Embryonic facial prominence (tissue), 1 donor: ENCODE data around the gene SCAF4.

Experiments
- DNase-seq: peaks from one replicate; pipeline ENCODE4 v3.0.0-alpha.2; 2016; ENCODE audit errors: extremely low spot score

Gene SCAF4

GRCh38 chr21:31713115-31713514 is 18.8 kb downstream of the SCAF4 start:
- no peak for DNase-seq

- no peak for DNase-seq
Measured at GRCh38 chr21:31711745-31712285, 20.1 kb downstream of the SCAF4 start.

DNA sequence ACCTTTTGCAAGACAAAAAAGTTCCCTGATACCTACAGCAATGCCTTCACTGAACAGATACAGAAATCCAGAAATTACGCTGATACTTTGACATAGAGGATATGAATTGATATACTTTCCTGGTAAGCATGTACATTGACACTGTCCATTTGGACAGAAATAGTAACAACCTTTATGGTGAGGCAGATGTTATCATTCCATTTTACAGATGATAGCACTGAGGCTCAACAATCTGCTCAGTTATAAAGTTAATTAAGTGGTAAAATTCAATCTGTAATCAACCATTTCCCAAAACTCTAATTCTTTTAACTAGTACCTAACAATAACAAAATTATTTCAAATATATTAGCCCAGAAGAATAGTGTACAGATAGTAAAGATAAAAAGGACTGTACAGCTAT is 20.6 kb downstream of the SCAF4 start:
- DNase-seq, result no peak

GRCh38 chr21:31710586-31710985 is 21.3 kb downstream of the SCAF4 start:
- DNase-seq, result no peak

- DNase-seq, result no peak
Measured at GRCh38 chr21:31708541-31708940, 23.4 kb downstream of the SCAF4 start.

GRCh38 chr21:31707499-31707898 is 24.4 kb downstream of the SCAF4 start:
- DNase-seq, result no peak

DNA sequence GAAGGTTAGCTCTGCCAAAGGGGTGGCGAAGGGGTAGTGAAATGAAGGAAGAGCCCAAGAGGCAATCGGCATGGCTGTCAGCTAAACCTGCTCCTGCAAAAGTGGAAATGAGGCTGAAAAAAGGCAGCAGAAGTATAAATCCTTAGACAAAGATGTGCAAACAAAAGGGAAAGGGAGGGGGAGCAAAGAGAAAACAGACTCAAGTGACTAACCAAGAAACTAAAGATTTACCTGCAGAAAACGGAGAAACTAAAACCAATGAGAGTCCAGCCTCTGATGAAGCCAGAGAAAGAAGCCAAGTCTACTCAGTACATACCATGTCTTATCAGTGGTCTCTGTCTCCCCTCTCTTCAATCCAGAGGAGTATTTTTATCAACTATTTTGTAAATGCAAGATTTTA is 25.4 kb downstream of the SCAF4 start:
- no peak for DNase-seq

- DNase-seq, result no peak
Measured at GRCh38 chr21:31700040-31700439, 31.9 kb downstream of the SCAF4 start.

DNA sequence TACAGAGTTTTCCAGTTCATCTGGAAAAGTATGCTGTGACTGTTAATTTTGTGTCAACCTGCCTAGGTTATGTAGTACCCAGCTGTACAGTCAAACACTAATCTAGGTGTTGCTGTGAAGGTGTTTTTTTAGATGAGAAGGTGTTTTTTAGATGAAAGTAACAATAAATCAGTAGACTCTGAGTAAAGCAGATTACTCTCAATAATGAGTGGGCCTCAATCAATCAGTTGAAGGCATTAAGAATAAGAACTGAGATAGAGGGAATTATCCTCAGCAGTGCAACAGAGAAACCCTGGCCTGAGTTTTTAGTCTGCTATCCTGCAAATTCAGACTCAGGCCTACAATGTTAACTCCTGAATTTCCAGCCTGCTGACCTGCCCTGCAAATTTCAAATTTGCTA is 33.5 kb downstream of the SCAF4 start:
- no peak for DNase-seq

GRCh38 chr21:31696424-31696823 is 35.5 kb downstream of the SCAF4 start:
- DNase-seq, result no peak

- DNase-seq, result no peak
Measured at GRCh38 chr21:31693222-31693621, 38.7 kb downstream of the SCAF4 start.

DNA sequence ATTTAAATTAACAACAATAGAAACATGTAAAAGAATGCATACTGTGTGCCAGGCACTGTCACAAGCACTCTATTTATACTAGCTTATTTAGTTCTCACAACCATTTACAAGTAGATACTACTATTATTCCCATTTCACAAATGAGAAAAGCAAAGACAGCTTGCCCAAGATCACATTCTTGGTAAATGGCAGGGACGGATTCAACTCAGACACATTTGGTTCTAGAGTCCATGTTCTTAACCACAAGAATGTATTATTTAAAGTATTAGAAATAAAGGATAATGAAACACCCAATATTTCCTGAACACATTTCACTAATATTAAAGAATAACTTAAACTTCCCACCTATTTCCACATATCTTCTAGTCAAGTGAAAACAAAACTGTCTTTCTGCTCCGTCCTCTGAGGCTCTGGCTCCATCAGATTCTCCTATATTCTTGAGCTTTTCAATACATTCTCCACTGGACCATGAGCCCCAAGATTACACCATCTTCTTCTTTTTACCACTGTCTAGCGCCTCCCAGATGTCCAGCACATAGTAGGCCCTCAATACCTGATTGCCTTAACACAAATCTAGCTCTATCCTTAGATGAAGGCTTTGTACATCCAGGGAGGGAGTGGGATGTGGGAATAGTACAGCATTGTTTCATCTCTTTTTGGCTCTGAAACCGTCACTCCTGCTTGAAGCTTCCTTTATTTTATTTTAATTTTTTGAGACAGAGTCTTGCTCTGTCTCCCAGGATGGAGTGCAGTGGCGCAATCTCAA is 43.1 kb downstream of the SCAF4 start:
- no peak for DNase-seq

- DNase-seq, result no peak
Measured at GRCh38 chr21:31687108-31687507, 44.8 kb downstream of the SCAF4 start.

DNA sequence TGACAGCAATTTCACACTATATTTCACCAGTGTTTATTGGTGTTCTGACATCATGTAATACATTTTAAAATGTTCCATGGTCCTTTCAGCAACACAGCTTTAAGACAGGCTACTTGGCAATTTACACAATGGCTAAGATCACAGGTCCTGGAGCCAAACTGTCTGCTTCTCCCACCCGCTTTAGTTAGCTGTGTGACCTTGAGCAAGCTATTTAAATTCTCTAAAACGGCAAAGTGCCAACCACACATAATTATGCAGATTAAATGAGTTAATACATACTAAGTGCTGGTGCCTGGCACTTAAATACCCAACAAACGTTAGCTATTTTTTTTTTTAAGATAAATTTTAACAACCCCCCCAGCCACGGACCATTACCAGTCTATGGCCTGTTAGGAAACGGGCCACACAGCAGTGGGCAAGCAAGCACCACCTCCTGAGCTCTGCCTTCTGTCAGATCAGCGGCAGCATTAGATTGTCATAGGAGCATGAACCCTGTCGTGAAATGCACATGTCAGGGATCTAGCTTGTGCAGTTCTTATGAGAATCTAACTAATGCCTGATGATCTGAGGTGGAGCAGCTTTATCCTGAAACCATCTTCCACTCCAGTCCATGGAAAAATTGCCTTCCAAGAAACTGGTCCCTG is 45.5 kb downstream of the SCAF4 start:
- DNase-seq, result no peak

- DNase-seq, result no peak
Measured at GRCh38 chr21:31684918-31685317, 47.0 kb downstream of the SCAF4 start.

DNA sequence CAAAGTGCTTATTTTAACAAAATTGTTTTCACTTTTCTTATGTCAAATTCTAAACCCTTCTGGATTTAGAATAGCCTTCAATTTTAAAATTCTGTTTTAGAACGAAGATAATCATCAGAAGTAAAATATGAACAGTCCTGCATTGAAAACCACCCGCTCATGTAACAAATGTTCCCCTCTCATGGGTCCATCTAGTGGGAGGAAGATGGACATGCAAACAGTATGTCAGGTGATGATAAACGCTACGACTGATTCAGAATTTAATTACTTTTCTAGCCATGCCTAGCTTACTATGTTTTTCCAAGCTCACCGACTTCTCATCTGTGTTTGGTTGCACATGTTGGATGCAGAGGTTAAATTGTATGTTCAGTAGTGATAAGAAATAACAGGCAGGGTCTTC is 48.9 kb downstream of the SCAF4 start:
- no peak for DNase-seq

DNA sequence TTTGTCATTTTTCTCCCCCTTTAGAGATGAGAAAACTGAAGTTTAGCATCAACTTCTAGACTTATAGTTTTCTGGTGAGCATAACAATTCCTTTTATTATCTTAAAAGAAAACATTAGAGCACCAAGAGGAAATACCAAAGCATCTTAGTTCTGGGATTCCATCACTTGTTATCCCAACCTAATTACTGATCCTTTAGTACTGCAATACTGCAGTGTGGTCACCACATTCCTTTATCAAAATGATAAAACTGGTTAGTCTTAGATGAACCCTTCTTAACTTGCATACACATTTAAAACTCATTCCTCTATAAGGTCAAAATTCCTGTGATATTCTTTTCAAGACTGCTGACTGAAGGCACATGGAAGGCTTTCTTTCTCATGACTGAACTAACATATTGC is 49.3 kb downstream of the SCAF4 start:
- DNase-seq, result no peak

DNA sequence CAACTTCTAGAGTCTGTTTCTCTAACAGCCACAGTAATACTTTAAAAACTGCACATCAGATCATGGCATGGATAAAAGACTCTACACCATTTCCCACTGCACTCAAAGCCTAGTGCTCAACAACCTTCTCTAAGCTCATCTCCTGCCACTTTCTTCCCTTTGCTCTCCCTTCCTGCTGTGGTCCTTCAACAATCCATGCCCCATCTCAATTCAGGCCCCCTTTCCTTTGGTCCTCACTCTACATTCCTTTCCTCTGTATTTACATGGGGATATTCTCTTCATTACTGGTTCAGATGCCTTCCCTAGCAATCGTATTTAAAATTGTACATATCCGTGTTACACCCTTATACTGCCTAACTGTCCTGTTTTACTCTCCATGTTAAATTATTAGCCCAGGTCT is 53.4 kb downstream of the SCAF4 start:
- no peak for DNase-seq

GRCh38 chr21:31677047-31677446 is 54.9 kb downstream of the SCAF4 start:
- no peak for DNase-seq

DNA sequence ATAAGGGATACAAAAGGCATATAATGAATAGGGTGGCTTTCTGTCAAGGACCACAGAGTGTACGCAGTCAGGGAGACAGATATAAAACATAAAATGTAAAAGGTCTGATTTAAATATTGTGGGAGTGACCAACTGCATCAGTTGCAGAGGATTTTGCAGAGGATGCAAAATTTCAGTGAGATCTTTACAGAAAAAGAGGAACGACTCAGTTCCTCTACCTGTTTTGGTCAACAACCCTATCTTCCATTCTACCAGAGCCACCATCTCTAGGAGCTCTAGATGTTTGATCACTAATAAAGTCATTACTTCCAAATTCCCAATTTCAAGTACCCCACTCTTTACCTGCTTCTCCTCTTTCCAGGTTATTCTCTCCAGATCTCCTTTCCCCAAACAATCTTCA is 56.0 kb downstream of the SCAF4 start:
- DNase-seq, result no peak

DNA sequence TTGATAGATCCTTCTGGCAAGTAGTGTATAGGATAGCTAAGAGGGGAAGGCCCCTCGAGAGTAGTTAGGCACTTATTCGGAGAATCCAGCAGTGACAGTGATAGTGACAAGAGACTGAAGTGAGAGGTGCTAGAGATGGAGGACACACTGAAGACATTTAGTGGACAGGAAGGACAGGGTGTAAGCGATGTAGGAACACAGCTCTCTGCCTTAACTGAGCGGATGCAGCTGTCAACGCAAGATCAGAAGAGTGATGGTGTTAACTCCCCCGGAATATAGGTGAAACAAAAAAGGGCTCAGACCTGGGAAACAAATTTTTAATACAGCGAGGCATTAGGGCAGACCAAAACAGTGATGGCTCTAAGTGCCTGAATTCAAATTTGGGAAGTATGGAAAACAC is 56.6 kb downstream of the SCAF4 start:
- no peak for DNase-seq

DNA sequence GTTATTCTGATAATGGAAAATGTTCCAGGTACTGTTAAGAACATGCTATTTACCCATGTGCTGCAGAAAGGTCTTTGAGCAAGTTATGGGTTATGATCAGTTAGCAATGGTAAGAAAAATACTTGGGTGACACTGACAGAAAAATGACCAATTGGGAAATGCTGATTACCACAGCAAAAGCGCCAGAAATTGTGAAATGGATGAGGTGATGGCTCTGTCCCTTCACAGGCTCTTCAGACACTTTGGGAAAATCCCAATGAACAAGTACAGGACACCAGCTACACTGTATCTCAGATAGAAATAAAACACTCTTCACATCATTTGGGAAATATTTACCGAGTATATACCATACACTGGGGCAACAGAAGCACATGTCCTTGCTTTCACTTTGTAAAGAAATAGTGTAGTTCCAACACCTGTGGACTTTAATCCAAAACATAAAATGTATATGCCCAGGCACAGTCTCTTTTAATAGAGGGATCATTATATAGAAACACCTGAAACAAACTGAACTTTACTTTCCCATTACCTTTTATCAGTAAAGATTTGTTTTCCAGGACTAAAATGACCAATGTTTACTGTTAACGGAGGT is 58.5 kb downstream of the SCAF4 start:
- DNase-seq, result no peak

- no peak for DNase-seq
Measured at GRCh38 chr21:31671931-31672330, 60.0 kb downstream of the SCAF4 start.
